HG02852 (cell line): ENCODE data around the gene PLPPR1.
"Not testable (repeated sequence)": the region's sequence is repeated elsewhere in the genome, so short reads cannot be mapped to it uniquely, and the experiment has no call there.

ENCODE experiments used
- ATAC-seq: cut with Tn5 transposase; IDR thresholded peaks from one replicate; pipeline ENCODE4 v1.9.1; 2021; ENCODE audit warnings: mild to moderate bottlenecking, moderate library complexity; ENCODE audit not compliant: unreplicated experiment

Gene PLPPR1

GRCh38 chr9:101274971-101275768 is 246.6 kb downstream of the PLPPR1 start:
- no peak for ATAC-seq

- no peak for ATAC-seq
These were observed 247.3 kb downstream of the PLPPR1 start for GRCh38 chr9:101275769-101276250.

GRCh38 chr9:101291043-101291442 is 262.5 kb downstream of the PLPPR1 start:
- ATAC-seq = not testable (repeated sequence)

GRCh38 chr9:101299901-101300300 is 271.4 kb downstream of the PLPPR1 start:
- ATAC-seq = no peak

GRCh38 chr9:101307051-101307450 is 278.5 kb downstream of the PLPPR1 start:
- no peak for ATAC-seq

GRCh38 chr9:101307524-101308213 is 279.1 kb downstream of the PLPPR1 start:
- ATAC-seq = no peak

- no peak for ATAC-seq
These were observed 280.6 kb downstream of the PLPPR1 start for GRCh38 chr9:101309139-101309538.

- no peak for ATAC-seq
These were observed 282.7 kb downstream of the PLPPR1 start for GRCh38 chr9:101311191-101311590.

- peak; percentile 96 for ATAC-seq
These were observed 283.4 kb downstream of the PLPPR1 start for GRCh38 chr9:101311758-101312420.

- ATAC-seq = no peak
These were observed 284.1 kb downstream of the PLPPR1 start for GRCh38 chr9:101312661-101313060.

- no peak for ATAC-seq
These were observed 286.6 kb downstream of the PLPPR1 start for GRCh38 chr9:101315112-101315450.

GRCh38 chr9:101317735-101318134 is 289.2 kb downstream of the PLPPR1 start:
- no peak for ATAC-seq

GRCh38 chr9:101323129-101323528 is 294.6 kb downstream of the PLPPR1 start:
- ATAC-seq = no peak

GRCh38 chr9:101324245-101324804 is 295.8 kb downstream of the PLPPR1 start:
- no peak for ATAC-seq

- ATAC-seq = no peak
These were observed 296.5 kb downstream of the PLPPR1 start for GRCh38 chr9:101325053-101325452.

GRCh38 chr9:101326035-101326434 is 297.5 kb downstream of the PLPPR1 start:
- no peak for ATAC-seq

- ATAC-seq = no peak
These were observed 298.0 kb downstream of the PLPPR1 start for GRCh38 chr9:101326501-101326900.

GRCh38 chr9:101327422-101327909 is 298.9 kb downstream of the PLPPR1 start:
- ATAC-seq = not testable (repeated sequence)

GRCh38 chr9:101332362-101332761 is 303.8 kb downstream of the PLPPR1 start:
- no peak for ATAC-seq

GRCh38 chr9:101333490-101333889 is 305.0 kb downstream of the PLPPR1 start:
- ATAC-seq = no peak
